ENCODE measurements around the gene RNF128.
A peak's percentile ranks its signal among the peaks of the same experiment; 100 is the strongest.

The RNF128 gene

DNA sequence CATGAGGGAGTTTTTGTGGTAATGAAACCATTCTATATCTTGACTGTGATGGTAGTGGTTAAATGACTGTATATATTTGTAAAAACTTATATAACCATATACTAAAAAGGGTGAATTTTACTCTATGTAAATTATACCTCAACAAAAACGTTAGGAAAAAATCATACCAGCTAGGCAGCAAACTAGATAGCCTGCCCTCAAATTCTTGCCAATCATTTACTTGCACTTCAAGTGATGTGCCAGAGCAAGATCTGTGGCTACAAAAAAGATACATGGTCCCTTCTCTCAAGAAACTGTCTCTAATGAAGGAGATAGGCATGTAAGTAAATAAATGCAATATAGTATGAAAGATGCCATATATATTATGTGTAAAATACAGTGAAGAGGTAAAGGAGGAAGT, 10.0 kb upstream of the RNF128 start:
- Mint-ChIP-seq H3K9me3 (no peaks in the 10 kb centered on the region), H3K27me3 (no peaks in the 10 kb centered on the region), H3K4me1 (no peaks in the 10 kb centered on the region), H3K4me3 (no peak overlapping the region), H3K27ac (ENCODE audit: low read depth) (no peak overlapping the region), H3K36me3 (ENCODE audit: insufficient read depth) (no peaks in the 10 kb centered on the region)
- DNase-seq (ENCODE audit: low spot score in 2 of 2) (no peak), ATAC-seq (replicated peaks; ENCODE audit: extremely low read depth, poor library complexity, severe bottlenecking) (no peak)

DNA sequence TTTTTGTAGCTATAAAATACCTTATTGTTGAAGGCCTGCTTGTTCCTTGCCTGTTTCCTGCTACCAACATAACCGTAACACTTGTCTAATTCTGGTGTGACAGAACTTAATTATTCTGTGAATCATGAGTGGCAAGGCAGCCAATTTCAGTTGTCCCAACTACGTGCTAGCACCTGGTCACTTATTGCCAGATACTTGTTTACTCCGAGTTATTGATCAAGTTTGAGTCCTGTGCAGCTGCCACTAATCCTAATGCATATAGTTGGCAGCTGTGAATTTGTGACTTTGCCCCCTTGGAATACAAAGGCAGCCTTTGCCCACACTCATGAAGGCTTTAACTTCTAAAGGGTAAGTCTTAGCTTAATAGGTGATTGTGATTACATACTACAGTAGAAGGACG, 7.8 kb upstream of the RNF128 start:
- H3K9me3 Mint-ChIP-seq: no peaks in the 10 kb centered on the region
- no peak for DNase-seq (ENCODE audit: low spot score in 2 of 2)

DNA sequence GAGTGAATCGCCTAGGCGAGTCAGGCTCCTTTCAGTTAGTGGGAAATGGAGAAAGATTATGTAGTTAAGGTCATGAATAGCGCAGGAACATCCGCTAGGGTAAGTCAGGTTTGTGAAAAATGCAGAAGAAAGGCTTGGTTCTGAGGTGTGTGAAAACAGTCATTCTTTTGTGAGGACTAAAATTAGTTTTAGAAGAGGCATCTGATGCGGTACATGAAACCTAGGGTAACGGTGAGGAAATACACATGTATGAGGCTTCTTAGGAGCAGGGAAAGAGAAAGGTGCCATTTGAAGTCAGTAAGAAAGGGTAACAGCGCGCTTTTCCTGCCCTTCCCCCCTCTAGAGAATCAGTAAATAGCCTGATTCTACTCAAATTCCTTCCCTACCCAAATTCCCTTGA, 570 bp upstream of the RNF128 start:
- ATAC-seq (replicated peaks; ENCODE audit: extremely low read depth, poor library complexity, severe bottlenecking) (no peak), DNase-seq (ENCODE audit: low spot score in 2 of 2) (no peak)
- H3K4me3 Mint-ChIP-seq: peak overlapping the region; percentile 46
- H3K27me3 Mint-ChIP-seq: peaks cover 39% of the 10 kb centered on the region
- H3K9me3 Mint-ChIP-seq: no peaks in the 10 kb centered on the region
- no peaks in the 10 kb centered on the region for H3K4me1 Mint-ChIP-seq
- no peak overlapping the region for H3K27ac Mint-ChIP-seq (ENCODE audit: low read depth)
- no peaks in the 10 kb centered on the region for H3K36me3 Mint-ChIP-seq (ENCODE audit: insufficient read depth)

More for the DNA sequence above, 7.8 kb upstream of the RNF128 start:
- H3K4me3 Mint-ChIP-seq: no peak overlapping the region
- no peaks in the 10 kb centered on the region for H3K36me3 Mint-ChIP-seq (ENCODE audit: insufficient read depth)
- H3K27ac Mint-ChIP-seq (ENCODE audit: low read depth): no peak overlapping the region
- H3K27me3 Mint-ChIP-seq: peaks cover 4% of the 10 kb centered on the region
- no peak for ATAC-seq (replicated peaks; ENCODE audit: extremely low read depth, poor library complexity, severe bottlenecking)
- H3K4me1 Mint-ChIP-seq: no peaks in the 10 kb centered on the region

DNA sequence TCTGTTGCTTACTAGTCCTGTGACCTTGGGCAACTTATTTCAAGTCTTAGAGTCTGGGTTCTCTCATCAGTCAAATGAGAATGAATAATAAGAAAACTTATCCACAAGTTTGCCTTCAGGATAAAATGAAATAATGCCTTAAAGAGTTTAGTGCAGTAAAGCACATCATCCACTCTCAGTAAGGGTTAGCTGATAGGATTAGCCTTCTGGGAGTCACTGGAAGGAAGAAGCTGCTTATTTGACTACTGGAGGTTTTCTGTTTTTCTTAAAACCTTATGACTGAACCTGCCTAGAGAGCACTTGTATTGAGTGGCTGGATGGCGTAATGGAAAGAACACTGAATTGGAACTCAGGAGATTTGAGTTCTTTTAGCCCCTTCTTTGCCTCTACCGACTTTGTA, 1.8 kb downstream of the RNF128 start:
- Mint-ChIP-seq H3K27me3 (peaks cover 54% of the 10 kb centered on the region), H3K36me3 (ENCODE audit: insufficient read depth) (no peaks in the 10 kb centered on the region), H3K4me1 (no peaks in the 10 kb centered on the region), H3K27ac (ENCODE audit: low read depth) (no peak overlapping the region), H3K9me3 (no peaks in the 10 kb centered on the region), H3K4me3 (no peak overlapping the region)
- ATAC-seq (replicated peaks; ENCODE audit: extremely low read depth, poor library complexity, severe bottlenecking): no peak
- DNase-seq (ENCODE audit: low spot score in 2 of 2): no peak

DNA sequence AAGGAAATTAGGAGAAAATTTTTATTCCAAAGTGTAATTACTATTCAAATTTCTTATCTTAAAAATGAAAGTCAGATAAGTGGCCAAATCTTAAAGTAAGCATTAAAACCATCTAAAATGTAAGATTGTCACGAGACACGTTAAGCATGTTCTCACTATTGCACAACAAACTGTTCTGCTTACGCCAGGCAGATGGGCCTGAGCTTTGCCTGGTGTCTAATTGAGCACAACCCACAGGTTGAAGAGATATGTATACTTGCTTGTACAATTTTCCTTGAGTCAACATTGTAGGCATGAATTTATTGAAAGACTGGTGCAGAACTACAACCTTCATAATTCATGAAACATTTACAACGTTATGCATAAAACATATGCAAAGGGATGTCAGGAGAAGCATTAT, 3.9 kb downstream of the RNF128 start:
- ATAC-seq (replicated peaks; ENCODE audit: extremely low read depth, poor library complexity, severe bottlenecking): no peak
- H3K9me3 Mint-ChIP-seq: no peaks in the 10 kb centered on the region
- H3K4me3 Mint-ChIP-seq: no peak overlapping the region
- DNase-seq (ENCODE audit: low spot score in 2 of 2): no peak
- H3K4me1 Mint-ChIP-seq: no peaks in the 10 kb centered on the region
- no peaks in the 10 kb centered on the region for H3K36me3 Mint-ChIP-seq (ENCODE audit: insufficient read depth)
- H3K27me3 Mint-ChIP-seq: peaks cover 37% of the 10 kb centered on the region
- H3K27ac Mint-ChIP-seq (ENCODE audit: low read depth): no peak overlapping the region

DNA sequence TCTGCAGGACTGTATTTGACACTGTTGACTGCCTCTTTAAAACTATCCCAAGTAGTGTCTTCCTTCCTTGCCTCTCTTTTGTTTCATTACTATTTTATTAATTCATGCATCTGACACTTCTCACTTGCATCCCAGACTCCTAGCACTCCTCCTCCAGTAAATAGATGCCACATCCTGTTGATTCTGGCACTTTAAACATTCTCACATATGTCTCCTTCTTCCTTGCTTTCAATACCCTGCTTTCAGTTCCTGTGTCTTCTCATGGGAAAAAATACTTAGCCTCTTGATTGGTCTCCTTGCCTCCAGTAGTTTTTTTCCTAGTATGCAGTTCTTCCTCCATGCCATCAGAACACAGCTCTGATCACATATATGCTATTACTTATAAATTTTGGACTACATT, 5.1 kb downstream of the RNF128 start:
- ATAC-seq (replicated peaks; ENCODE audit: extremely low read depth, poor library complexity, severe bottlenecking): no peak
- H3K36me3 Mint-ChIP-seq (ENCODE audit: insufficient read depth): no peaks in the 10 kb centered on the region

DNA sequence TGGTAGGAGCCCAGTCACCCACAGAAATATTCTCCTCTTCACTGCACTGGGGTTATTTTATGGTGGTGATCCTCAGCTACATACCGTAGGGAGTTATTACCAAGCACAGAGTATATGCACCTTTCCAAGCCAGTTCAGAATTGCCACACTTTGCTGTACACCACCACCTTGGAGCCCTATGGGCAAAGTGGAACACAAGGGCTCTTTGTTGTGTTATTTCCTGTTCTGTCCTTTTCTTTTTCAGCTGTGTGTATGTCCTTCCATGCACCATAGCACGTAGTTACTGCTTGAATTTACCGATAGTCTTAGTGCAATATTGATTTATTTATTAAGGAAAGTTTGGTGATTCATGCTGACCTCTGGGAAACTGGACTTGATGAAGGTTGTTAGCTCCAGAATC, 8.3 kb downstream of the RNF128 start:
- H3K9me3 Mint-ChIP-seq: no peaks in the 10 kb centered on the region
- no peak for DNase-seq (ENCODE audit: low spot score in 2 of 2)
- H3K4me3 Mint-ChIP-seq: no peak overlapping the region
- H3K36me3 Mint-ChIP-seq (ENCODE audit: insufficient read depth): no peaks in the 10 kb centered on the region
- H3K4me1 Mint-ChIP-seq: no peaks in the 10 kb centered on the region
- peaks cover 26% of the 10 kb centered on the region for H3K27me3 Mint-ChIP-seq
- no peak for ATAC-seq (replicated peaks; ENCODE audit: extremely low read depth, poor library complexity, severe bottlenecking)
- H3K27ac Mint-ChIP-seq (ENCODE audit: low read depth): no peak overlapping the region

More for the DNA sequence above, 5.1 kb downstream of the RNF128 start:
- peaks cover 36% of the 10 kb centered on the region for H3K27me3 Mint-ChIP-seq
- H3K4me3 Mint-ChIP-seq: no peak overlapping the region
- H3K27ac Mint-ChIP-seq (ENCODE audit: low read depth): no peak overlapping the region
- DNase-seq (ENCODE audit: low spot score in 2 of 2): no peak
- no peaks in the 10 kb centered on the region for H3K4me1 Mint-ChIP-seq
- H3K9me3 Mint-ChIP-seq: no peaks in the 10 kb centered on the region

DNA sequence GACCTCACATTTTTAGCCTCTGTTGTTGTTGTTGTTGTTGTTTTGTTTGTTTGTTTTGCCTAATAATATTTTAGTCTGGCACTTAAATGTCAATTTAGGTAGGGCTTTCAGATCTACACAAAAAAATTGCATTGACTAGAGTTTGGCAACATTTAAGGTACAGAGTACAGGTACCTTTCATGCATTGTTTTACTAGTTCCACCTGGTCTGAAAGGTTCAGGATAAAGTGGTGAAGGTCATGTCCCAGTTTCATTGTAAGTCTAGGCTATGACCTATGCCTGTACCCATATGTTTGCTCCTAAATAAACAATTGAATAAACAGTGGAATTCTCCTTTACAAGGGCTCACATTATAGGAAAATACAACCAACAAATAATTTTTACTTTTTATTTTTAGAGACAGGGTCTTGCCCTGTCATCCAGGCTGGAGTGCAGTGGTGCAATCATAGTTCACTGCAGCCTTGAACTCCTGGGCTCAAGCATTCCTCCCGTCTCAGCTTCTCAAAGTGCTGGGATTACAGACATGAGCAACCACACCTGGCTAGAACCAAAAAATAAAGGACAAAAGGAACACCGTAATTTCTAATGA, 13.8 kb downstream of the RNF128 start:
- peaks cover 12% of the 10 kb centered on the region for H3K27me3 Mint-ChIP-seq
- no peak overlapping the region for H3K4me3 Mint-ChIP-seq
- no peaks in the 10 kb centered on the region for H3K9me3 Mint-ChIP-seq
- H3K36me3 Mint-ChIP-seq (ENCODE audit: insufficient read depth): no peaks in the 10 kb centered on the region
- no peak overlapping the region for H3K27ac Mint-ChIP-seq (ENCODE audit: low read depth)
- ATAC-seq (replicated peaks; ENCODE audit: extremely low read depth, poor library complexity, severe bottlenecking) (no peak), DNase-seq (ENCODE audit: low spot score in 2 of 2) (no peak)
- H3K4me1 Mint-ChIP-seq: no peaks in the 10 kb centered on the region

DNA sequence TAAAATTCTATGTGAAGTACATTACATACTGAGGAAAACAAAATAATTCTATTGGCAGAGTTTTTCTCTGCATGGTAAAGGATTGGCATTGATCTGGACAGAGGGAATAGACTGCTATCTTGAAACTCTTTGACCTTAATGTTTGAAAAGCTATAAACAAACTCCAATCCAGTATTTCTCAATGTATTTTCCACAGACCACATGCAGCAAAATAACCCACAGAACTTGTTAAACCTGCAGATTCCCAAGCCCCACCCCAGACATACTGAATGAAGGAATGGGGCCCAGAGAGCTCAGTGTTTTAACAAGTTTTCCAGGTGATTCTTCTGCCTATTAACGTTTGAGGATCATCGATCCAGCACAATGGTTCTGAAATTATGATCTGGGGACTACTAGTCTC, 15.7 kb downstream of the RNF128 start:
- ATAC-seq (replicated peaks; ENCODE audit: extremely low read depth, poor library complexity, severe bottlenecking) (no peak), DNase-seq (ENCODE audit: low spot score in 2 of 2) (no peak)
- Mint-ChIP-seq H3K27ac (ENCODE audit: low read depth) (no peak overlapping the region), H3K4me1 (no peaks in the 10 kb centered on the region), H3K27me3 (no peaks in the 10 kb centered on the region), H3K4me3 (no peak overlapping the region), H3K36me3 (ENCODE audit: insufficient read depth) (no peaks in the 10 kb centered on the region), H3K9me3 (no peaks in the 10 kb centered on the region)

DNA sequence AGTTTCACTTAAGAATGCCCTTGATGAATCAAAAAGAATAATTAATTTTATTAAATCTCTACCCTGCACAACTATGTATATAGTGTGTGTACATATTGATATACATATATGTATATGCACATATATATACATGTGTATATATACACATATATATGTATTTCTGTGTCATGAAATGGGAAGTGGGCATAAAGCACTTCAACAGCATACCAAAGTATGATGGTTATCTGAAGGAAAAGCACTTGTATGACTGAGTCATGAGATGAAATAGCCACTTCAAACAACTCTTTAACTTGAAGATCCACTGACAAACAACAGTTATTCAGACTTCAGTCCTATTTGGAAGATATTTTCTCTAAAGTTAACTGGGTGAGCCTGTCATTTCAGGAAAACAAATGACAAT, 16.3 kb downstream of the RNF128 start:
- H3K4me3 Mint-ChIP-seq: no peak overlapping the region
- H3K27me3 Mint-ChIP-seq: no peaks in the 10 kb centered on the region
- no peak overlapping the region for H3K27ac Mint-ChIP-seq (ENCODE audit: low read depth)
- DNase-seq (ENCODE audit: low spot score in 2 of 2): no peak
- ATAC-seq (replicated peaks; ENCODE audit: extremely low read depth, poor library complexity, severe bottlenecking): no peak
- H3K36me3 Mint-ChIP-seq (ENCODE audit: insufficient read depth): no peaks in the 10 kb centered on the region
- no peaks in the 10 kb centered on the region for H3K4me1 Mint-ChIP-seq
- H3K9me3 Mint-ChIP-seq: no peaks in the 10 kb centered on the region

DNA sequence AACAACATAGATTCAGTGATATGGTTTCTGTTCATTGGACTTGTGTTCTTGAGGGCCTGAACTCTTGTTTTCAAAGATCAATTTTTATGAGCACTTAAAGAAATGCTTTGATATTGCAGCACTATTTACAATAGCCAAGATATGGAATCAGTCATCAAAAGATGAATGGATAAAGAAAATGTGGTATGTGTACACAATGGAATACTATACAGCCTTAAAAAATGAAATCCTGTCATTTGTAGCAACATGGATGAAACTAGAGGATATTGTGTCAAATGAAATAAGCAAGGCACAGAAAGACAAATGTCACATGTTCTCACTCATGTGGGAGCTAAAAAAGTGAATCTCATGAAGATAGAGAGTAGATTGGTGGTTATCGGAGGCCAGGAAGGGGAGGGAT, 21.9 kb downstream of the RNF128 start:
- Mint-ChIP-seq H3K27me3 (peaks cover 11% of the 10 kb centered on the region), H3K27ac (ENCODE audit: low read depth) (no peak overlapping the region)

DNA sequence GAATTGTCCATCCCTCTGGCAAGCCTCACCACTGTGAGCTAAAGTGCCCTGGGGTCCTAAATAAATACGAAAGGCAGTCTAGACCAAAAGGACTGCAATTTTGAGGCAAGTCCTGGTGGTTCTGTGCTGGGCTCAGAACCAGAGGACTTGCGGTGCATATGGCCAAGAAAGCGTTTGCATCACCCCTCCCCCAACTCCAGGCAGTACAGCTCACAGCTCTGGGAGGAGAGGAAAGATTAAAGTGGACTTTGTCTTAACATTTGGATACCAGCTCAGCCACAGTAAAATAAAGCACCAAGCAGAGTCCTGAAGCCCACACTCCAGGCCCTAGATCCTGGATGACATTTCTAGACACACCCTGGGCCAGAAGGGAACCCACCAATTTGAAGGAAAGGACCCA, 24.9 kb downstream of the RNF128 start:
- peaks cover 5% of the 10 kb centered on the region for H3K9me3 Mint-ChIP-seq
- no peak overlapping the region for H3K4me3 Mint-ChIP-seq
- no peak overlapping the region for H3K27ac Mint-ChIP-seq (ENCODE audit: low read depth)
- peaks cover 1% of the 10 kb centered on the region for H3K36me3 Mint-ChIP-seq (ENCODE audit: insufficient read depth)
- DNase-seq (ENCODE audit: low spot score in 2 of 2) (no peak), ATAC-seq (replicated peaks; ENCODE audit: extremely low read depth, poor library complexity, severe bottlenecking) (no peak)
- peaks cover 27% of the 10 kb centered on the region for H3K27me3 Mint-ChIP-seq
- no peaks in the 10 kb centered on the region for H3K4me1 Mint-ChIP-seq

More for the DNA sequence above, 21.9 kb downstream of the RNF128 start:
- Mint-ChIP-seq H3K36me3 (ENCODE audit: insufficient read depth) (no peaks in the 10 kb centered on the region), H3K4me3 (no peak overlapping the region), H3K4me1 (no peaks in the 10 kb centered on the region), H3K9me3 (peaks cover 5% of the 10 kb centered on the region)
- ATAC-seq (replicated peaks; ENCODE audit: extremely low read depth, poor library complexity, severe bottlenecking) (no peak), DNase-seq (ENCODE audit: low spot score in 2 of 2) (no peak)

DNA sequence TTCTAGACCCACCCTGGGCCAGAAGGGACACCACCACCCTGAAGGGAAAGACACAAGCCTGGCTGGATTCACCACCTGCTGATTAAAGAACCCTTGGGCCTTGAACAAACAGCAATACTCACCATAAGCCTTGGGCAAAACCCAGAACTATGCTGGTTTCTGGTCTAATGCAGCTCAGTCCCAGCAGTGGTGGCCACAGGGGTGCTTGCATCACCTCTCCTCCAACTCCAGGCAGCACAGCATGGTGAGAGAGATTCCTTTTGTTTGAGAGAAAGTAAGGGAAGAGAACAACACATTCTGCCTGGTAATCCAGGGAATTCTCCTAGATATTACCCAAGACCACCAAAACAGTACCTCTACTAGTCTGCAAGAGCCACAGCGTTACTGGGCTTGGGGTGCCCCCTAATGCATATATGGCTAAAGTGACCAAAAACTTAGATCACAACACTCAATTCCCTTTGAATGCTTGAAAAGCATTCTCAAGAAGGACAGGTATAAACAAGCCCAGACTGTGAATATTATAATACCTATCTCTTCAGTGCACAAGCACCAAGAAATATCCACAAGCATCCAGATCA, 25.7 kb downstream of the RNF128 start:
- no peaks in the 10 kb centered on the region for H3K4me1 Mint-ChIP-seq
- no peak for DNase-seq (ENCODE audit: low spot score in 2 of 2)
- ATAC-seq (replicated peaks; ENCODE audit: extremely low read depth, poor library complexity, severe bottlenecking): no peak
- peaks cover 1% of the 10 kb centered on the region for H3K36me3 Mint-ChIP-seq (ENCODE audit: insufficient read depth)
- H3K27ac Mint-ChIP-seq (ENCODE audit: low read depth): no peak overlapping the region
- no peak overlapping the region for H3K4me3 Mint-ChIP-seq
- H3K9me3 Mint-ChIP-seq: peaks cover 5% of the 10 kb centered on the region
- H3K27me3 Mint-ChIP-seq: peaks cover 27% of the 10 kb centered on the region

All from central memory CD8-positive, alpha-beta T cell (primary cell).